ENCODE measurements around the gene NINJ2.
"Not testable (repeated sequence)": the region's sequence is repeated elsewhere in the genome, so short reads cannot be mapped to it uniquely, and the experiment has no call there.

The NINJ2 gene

DNA sequence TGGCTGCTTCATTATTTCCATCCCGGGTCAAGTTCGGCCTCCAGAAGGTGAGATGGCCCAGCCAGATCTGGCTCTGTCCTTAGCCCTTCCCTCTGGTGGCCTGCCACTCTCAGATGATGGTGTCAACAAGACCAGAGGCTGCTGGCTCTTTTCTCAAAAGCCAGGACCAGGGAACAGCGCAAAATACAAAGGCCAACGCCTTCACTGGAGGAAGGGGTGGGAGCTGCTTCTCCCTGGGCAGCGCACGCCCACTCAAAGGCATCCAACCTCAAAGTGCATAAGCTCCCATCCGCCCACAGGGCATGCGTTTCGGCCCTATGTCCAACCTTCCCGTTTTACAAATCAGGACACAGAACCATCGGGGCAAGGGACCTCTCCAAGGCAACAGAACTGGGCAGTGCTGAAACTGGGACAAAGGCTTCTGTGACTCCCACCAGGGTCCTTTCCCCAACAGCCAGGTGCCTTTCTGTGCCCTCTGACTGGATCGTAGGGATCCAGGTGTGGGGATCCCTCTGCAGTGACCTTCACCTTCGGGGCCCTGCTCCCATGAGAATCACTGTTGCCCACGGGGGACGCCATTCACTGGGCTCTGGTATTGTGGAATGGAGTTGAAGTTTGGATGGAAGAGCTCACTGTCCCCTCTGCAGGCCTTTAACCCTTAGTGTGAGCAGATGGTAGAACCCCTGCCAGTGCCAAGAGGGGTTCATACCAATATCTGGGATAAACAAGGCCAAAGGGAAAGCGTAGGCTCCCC is 76.8 kb downstream of the NINJ2 start:
- DNase-seq (ENCODE audit: low read depth in 2 of 2): no peak

GRCh38 chr12:585062-586061 is 77.9 kb downstream of the NINJ2 start:
- DNase-seq (ENCODE audit: low read depth in 2 of 2): no peak

- no peak for DNase-seq (ENCODE audit: low read depth in 2 of 2)
Observed at GRCh38 chr12:583251-583869, 79.9 kb downstream of the NINJ2 start.

- DNase-seq (ENCODE audit: low read depth in 2 of 2): no peak
Observed at GRCh38 chr12:581746-582145, 81.5 kb downstream of the NINJ2 start.

GRCh38 chr12:581321-581720 is 81.9 kb downstream of the NINJ2 start:
- DNase-seq (ENCODE audit: low read depth in 2 of 2): no peak

DNA sequence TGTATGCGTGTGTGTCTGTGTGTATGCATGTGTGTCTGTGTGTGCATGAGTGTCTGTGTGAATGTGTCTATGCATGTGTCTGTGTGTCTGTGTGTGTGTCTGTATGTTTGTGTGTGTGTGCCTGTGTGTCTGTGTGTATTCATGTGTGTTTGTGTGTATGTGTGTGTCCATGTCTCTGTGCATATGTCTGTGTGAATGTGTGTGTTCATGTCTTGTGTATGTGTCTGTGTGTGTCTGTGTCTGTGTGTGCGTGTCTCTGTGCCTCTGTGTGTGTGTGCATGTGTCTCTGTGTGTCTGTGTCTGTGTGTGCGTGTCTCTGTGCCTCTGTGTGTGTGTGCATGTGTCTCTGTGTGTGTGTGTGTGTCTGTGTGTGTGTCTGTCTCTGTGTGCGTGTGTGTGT is 82.4 kb downstream of the NINJ2 start:
- no peak for DNase-seq (ENCODE audit: low read depth in 2 of 2)

- DNase-seq (ENCODE audit: low read depth in 2 of 2): no peak
Observed at GRCh38 chr12:579420-580110, 83.7 kb downstream of the NINJ2 start.

- DNase-seq (ENCODE audit: low read depth in 2 of 2): no peak
Observed at GRCh38 chr12:578748-579419, 84.4 kb downstream of the NINJ2 start.

GRCh38 chr12:577994-578747 is 85.1 kb downstream of the NINJ2 start:
- not testable (repeated sequence) for DNase-seq (ENCODE audit: low read depth in 2 of 2)

DNA sequence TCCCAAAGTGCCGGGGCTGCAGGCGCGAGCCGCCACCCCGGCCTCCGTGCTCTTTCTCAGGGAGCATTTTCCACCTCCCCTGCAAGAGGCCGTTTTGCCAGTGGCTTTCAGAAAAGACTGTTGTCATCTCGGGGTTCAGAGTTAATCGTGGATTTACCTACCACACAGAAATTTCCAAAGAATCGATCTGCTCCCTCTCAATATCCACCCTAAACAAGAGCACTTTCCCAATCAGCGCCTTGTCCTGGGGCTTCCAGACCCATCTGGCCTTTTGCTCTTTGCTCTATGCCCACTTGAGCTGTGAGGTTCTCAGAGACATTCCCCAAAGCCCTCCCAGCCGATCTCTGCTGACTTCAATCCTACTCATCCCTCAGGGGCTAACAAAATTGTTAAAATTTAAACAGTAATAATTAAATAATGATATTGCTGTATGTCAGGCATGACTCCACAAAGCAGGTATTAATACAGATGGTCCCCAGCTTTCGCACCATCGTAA is 86.6 kb downstream of the NINJ2 start:
- DNase-seq (ENCODE audit: low read depth in 2 of 2): no peak

- DNase-seq (ENCODE audit: low read depth in 2 of 2): peak; percentile 50 to 73
Observed at GRCh38 chr12:575948-576614, 87.2 kb downstream of the NINJ2 start.

- DNase-seq (ENCODE audit: low read depth in 2 of 2): no peak
Observed at GRCh38 chr12:575129-575502, 88.1 kb downstream of the NINJ2 start.

DNA sequence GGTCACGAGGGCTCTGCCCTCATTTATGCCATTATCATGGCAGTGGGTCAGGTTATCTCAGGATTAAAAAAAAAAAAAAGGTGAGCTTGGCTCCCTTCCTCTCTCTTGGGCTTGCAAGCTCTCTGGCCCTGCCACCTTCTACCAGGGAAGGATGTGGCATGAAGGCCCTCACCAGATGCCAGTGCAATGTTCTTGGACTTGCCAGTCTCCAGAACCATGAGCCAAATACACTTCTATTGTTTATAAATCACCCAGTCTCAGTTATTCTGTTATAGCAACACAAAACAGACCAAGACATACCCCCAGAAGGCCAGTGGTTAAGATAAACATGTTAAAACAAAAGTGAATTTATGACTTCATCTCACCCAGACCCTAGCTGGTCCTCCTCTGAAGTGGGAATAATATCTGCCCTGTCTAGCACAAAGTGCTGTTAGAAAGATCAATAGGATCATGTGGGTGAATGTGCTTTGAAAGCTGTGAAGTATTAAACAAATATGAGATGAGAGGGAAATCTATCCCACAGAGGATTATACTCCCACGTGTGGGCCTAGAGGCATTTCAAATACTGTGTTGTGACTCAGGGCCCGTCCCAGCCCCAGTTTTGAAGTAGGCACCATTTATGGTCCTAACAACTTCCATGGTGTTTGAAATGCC is 88.6 kb downstream of the NINJ2 start:
- no peak for DNase-seq (ENCODE audit: low read depth in 2 of 2)

DNA sequence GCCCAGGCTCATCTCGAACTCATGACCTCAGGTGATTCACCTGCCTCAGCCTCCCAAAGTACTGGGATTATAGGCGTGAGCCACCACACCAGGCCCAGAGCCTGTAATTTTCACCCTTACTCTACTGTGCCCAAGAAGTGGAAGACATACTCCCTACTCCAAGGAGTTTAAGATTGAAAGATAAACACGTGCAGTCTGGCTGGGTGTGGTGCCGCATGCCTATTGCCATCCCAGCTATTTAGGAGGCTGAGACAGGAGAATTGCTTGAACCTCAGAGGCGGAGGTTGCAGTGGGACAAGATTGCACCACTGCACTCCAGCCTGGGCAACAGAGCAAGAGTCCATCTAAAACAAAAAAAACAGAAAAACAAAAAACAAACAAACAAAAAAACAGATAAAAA is 90.0 kb downstream of the NINJ2 start:
- DNase-seq (ENCODE audit: low read depth in 2 of 2): no peak

DNA sequence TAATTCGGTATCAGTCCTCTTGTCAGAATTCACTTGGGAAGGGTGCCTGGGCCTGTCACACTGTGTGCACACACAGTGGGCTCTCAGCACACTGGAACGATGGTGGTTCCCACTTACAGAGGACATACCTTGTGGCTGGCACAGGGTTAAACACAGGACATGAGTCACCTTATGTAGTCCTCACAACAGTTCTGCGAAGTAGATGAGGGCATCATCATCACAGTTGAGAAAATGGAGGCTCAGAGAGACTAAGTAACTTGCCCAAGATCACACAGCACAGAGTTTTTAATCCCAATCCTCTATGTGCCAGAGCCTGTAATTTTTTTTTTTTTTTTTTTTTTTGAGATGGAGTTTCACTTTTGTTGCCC is 90.7 kb downstream of the NINJ2 start:
- DNase-seq (ENCODE audit: low read depth in 2 of 2): no peak

DNA sequence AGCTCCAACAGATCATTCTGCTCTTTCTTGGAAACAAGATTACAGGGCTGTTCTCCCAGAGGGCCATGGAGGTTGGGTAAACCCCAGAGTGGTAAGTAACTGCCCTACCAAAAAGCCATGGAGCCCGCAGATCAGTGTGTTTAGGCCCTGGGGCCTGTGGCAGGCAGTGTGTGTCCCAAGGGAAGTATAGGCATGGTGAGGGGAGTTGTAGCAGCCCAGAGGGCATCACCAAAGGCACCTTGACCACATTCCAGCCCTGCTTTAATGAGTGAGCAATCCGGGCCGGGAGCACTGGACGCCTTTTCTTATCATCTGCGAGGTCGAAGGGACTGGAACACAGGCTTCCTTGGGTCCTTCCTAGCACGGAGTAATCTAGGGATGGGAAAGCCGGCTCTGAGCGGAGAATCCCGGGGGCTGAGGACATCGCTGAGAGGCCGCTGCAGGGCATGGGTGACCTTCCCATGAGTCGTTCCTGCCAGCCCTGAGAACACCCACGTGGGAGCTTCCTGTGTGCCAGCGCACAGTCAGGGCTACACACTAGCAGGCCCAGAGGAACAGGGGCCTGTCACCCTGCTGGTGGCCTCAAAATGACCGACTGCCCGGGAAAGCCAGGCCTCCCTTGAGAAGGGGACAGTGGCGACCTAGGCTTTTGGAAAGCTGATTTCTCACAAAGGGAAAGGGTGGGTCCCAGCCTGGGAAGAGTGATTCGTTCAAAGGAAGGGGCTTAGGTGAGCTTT is 91.3 kb downstream of the NINJ2 start:
- no peak for DNase-seq (ENCODE audit: low read depth in 2 of 2)

DNA sequence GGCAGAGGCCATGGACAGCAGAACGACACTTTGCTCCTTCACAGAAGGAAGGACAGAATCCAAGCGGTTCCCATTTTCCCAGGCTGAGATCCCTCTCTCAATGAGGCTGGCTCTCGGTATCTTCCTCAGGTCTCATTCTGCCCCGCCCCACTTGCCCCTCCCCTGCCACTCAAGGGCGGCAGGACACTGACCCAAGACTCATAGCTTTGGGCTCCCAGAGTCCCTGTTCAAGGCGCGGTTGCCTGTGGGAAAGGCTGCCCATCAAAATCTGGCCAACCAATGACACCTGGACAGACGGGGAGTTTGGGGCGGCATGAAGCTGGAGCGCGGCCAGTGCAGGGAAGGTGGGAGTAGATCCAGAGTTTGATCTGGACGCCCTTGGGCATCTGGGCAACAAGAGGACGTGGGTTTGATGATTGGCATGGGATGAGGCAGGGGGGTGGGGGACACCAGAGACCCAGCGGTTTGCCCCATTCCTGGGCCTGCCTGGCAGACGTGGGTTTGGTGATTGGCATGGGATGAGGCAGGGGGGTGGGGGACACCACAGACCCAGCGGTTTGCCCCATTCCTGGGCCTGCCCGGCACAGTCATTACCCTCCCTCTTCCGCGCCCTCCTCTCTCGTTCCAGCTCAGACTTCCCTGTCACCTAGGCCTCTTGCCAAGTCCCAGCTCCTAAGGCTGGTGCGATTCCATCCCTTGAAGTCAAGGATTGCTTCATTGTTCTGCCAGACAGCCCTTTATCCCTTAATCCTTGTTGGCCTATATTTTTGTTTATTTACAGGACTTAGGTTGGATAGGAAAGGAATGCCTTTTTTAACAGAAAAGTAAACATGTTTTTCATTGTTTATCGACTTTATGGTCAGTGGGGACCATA is 92.1 kb downstream of the NINJ2 start:
- DNase-seq (ENCODE audit: low read depth in 2 of 2): no peak

All from stimulated activated CD8-positive, alpha-beta memory T cell treated with anti-CD3 and anti-CD28 coated beads, Interleukin-7, amount 100 ng/mL, for 4 hours (primary cell).